ENCODE data around the gene PIM2. TPM values are rescaled to one million over a fixed set of nuclear protein-coding genes. Genes with fewer than 3 reads are reported as not detected.
A peak's percentile ranks its signal among the peaks of the same experiment; 100 is the strongest.
"Not testable (repeated sequence)": the region's sequence is repeated elsewhere in the genome, so short reads cannot be mapped to it uniquely, and the experiment has no call there.

Gene PIM2
- total RNA-seq, 1 experiment from 2014 or later = 4.4 TPM

GRCh38 chrX:48883729-48884128 is 35.1 kb downstream of the PIM2 start:
- TF ChIP-seq EZH2 (IDR thresholded peaks at IDR 0.05; ENCODE audit: low read depth) = no peak
- TF ChIP-seq CTCF (conservative IDR thresholded peaks at IDR 0.05) = no peak
- intact Hi-C loops (cut with micrococcal nuclease; ENCODE audit: unreplicated experiment) = no loop called here
- Histone ChIP-seq H3K4me2 (no peak overlapping the region), H3K9me3 (ENCODE audit: insufficient read depth, low read depth) (no peaks in the 10 kb centered on the region), H3K79me2 (ENCODE audit: low read depth) (no peaks in the 10 kb centered on the region), H2AFZ (no peak overlapping the region), H4K20me1 (ENCODE audit: insufficient read depth) (no peaks in the 10 kb centered on the region), H3F3A (ENCODE audit: insufficient read depth, low read depth) (no peaks in the 10 kb centered on the region), H3K36me3 (ENCODE audit: low read depth) (no peaks in the 10 kb centered on the region), H3K9me2 (ENCODE audit: insufficient read depth) (no peaks in the 10 kb centered on the region), H3K4me3 (no peak overlapping the region), H3K27ac (no peak overlapping the region), H3K27me3 (ENCODE audit: insufficient read depth, low read depth) (no peaks in the 10 kb centered on the region), H3K4me1 (replicated peaks; ENCODE audit: insufficient read depth) (no peaks in the 10 kb centered on the region)
- ChIA-PET POLR2A (ENCODE audit: unreplicated experiment) (no interaction called here), CTCF (no interaction called here)
- BruUV-seq (replicated peaks) = no TSS peak
- no peak for DNase-seq

GRCh38 chrX:48876944-48877343 is 41.9 kb downstream of the PIM2 start:
- H3K36me3 ChIP-seq (ENCODE audit: low read depth); POLR2A ChIA-PET (ENCODE audit: unreplicated experiment); H3K27ac ChIP-seq; CTCF ChIA-PET; intact Hi-C loops (cut with micrococcal nuclease; ENCODE audit: unreplicated experiment); H3K9me2 ChIP-seq (ENCODE audit: insufficient read depth); DNase-seq; H3K4me1 ChIP-seq (replicated peaks; ENCODE audit: insufficient read depth); BruUV-seq (replicated peaks); H4K20me1 ChIP-seq (ENCODE audit: insufficient read depth); H3K4me2 ChIP-seq; H2AFZ ChIP-seq; H3K4me3 ChIP-seq; H3F3A ChIP-seq (ENCODE audit: insufficient read depth, low read depth); H3K79me2 ChIP-seq (ENCODE audit: low read depth); H3K27me3 ChIP-seq (ENCODE audit: insufficient read depth, low read depth); H3K9me3 ChIP-seq (ENCODE audit: insufficient read depth, low read depth): not testable (repeated sequence)

GRCh38 chrX:48872017-48872416 is 46.8 kb downstream of the PIM2 start:
- CTCF ChIA-PET; H3K4me3 ChIP-seq; POLR2A ChIA-PET (ENCODE audit: unreplicated experiment); H3K27ac ChIP-seq; H3K79me2 ChIP-seq (ENCODE audit: low read depth); H3K27me3 ChIP-seq (ENCODE audit: insufficient read depth, low read depth); H3F3A ChIP-seq (ENCODE audit: insufficient read depth, low read depth); H3K4me1 ChIP-seq (replicated peaks; ENCODE audit: insufficient read depth); H3K4me2 ChIP-seq; DNase-seq; BruUV-seq (replicated peaks); H3K9me2 ChIP-seq (ENCODE audit: insufficient read depth); H3K36me3 ChIP-seq (ENCODE audit: low read depth); H3K9me3 ChIP-seq (ENCODE audit: insufficient read depth, low read depth); H2AFZ ChIP-seq; intact Hi-C loops (cut with micrococcal nuclease; ENCODE audit: unreplicated experiment); H4K20me1 ChIP-seq (ENCODE audit: insufficient read depth): not testable (repeated sequence)

- Histone ChIP-seq H3K79me2 (ENCODE audit: low read depth) (no peaks in the 10 kb centered on the region), H3K4me1 (replicated peaks; ENCODE audit: insufficient read depth) (peaks cover 7% of the 10 kb centered on the region; the same call in 1 of the 2 replicates), H3K9me3 (ENCODE audit: insufficient read depth, low read depth) (no peaks in the 10 kb centered on the region), H3K27me3 (ENCODE audit: insufficient read depth, low read depth) (no peaks in the 10 kb centered on the region), H3K4me3 (no peak overlapping the region), H2AFZ (no peak overlapping the region), H4K20me1 (ENCODE audit: insufficient read depth) (no peaks in the 10 kb centered on the region), H3K4me2 (peak overlapping the region; percentile 40), H3F3A (ENCODE audit: insufficient read depth, low read depth) (peaks cover 3% of the 10 kb centered on the region; the same call in 1 of the 2 replicates), H3K27ac (peak overlapping the region; percentile 60), H3K9me2 (ENCODE audit: insufficient read depth) (no peaks in the 10 kb centered on the region), H3K36me3 (ENCODE audit: low read depth) (no peaks in the 10 kb centered on the region)
- POLR2A ChIA-PET (ENCODE audit: unreplicated experiment) = interaction anchor here (0.8 kb wide), 1 partner anchor 327 kb away, joined by 9 read pairs; no protein-coding TSS in a partner anchor
- no TSS peak for BruUV-seq (replicated peaks)
- peak; percentile 37 to 74 for DNase-seq
- no peak for TF ChIP-seq CTCF (conservative IDR thresholded peaks at IDR 0.05)
- TF ChIP-seq EZH2 (IDR thresholded peaks at IDR 0.05; ENCODE audit: low read depth) = no peak
- CTCF ChIA-PET = interaction anchor here (0.7 kb wide), 1 partner anchor 48 kb away, joined by 5 read pairs; no protein-coding TSS in a partner anchor
- intact Hi-C loops (cut with micrococcal nuclease; ENCODE audit: unreplicated experiment) = no loop called here
Measured at GRCh38 chrX:48864210-48864609, 54.6 kb downstream of the PIM2 start.

Other genes starting within 250 kb of the PIM2 start
- gene WAS, start 235.2 kb downstream of the PIM2 start, total RNA-seq (2021) = 0.22 TPM in 1 of 2 replicates, not detected in the other
- gene SUV39H1, start 222.3 kb downstream of the PIM2 start, total RNA-seq (2021) = 10.5 and 11.7 TPM in 2 replicates
- gene GLOD5, start 157.3 kb downstream of the PIM2 start, total RNA-seq (2021) = not detected in 2 replicates
- gene GATA1, start 132.4 kb downstream of the PIM2 start, total RNA-seq (2021) = not detected in 2 replicates
- gene HDAC6, start 117.0 kb downstream of the PIM2 start, total RNA-seq (2021) = 44.2 and 48.5 TPM in 2 replicates
- 0.50 TPM in 1 of 2 replicates, not detected in the other for gene ERAS, start 92.5 kb downstream of the PIM2 start, total RNA-seq (2021)
- gene PCSK1N, start 83.4 kb downstream of the PIM2 start, total RNA-seq (2021) = not detected in 2 replicates
- 44.9 and 54.1 TPM in 2 replicates for gene TIMM17B, start 21.3 kb downstream of the PIM2 start, total RNA-seq (2021)
- 36.4 and 39.4 TPM in 2 replicates for gene PQBP1, start 21.1 kb downstream of the PIM2 start, total RNA-seq (2021)
- gene SLC35A2, start 7.4 kb downstream of the PIM2 start, total RNA-seq (2021) = 24.1 and 29.6 TPM in 2 replicates
- 34.6 and 37.1 TPM in 2 replicates for gene OTUD5, start 38.6 kb upstream of the PIM2 start, total RNA-seq (2021)
- gene KCND1, start 52.8 kb upstream of the PIM2 start, total RNA-seq (2021) = 1.2 and 2.2 TPM in 2 replicates
- gene GRIPAP1, start 83.2 kb upstream of the PIM2 start, total RNA-seq (2021) = 33.6 and 35.2 TPM in 2 replicates
- gene TFE3, start 124.3 kb upstream of the PIM2 start, total RNA-seq (2021) = 27.2 and 33.7 TPM in 2 replicates
- 20.6 and 23.9 TPM in 2 replicates for gene CCDC120, start 140.0 kb upstream of the PIM2 start, total RNA-seq (2021)
- 12.8 and 17.6 TPM in 2 replicates for gene PRAF2, start 155.0 kb upstream of the PIM2 start, total RNA-seq (2021)
- 36.7 and 43.4 TPM in 2 replicates for gene WDR45, start 160.9 kb upstream of the PIM2 start, total RNA-seq (2021)
- gene GPKOW, start 204.7 kb upstream of the PIM2 start, total RNA-seq (2021) = 12.8 and 17.6 TPM in 2 replicates
- 1.8 and 2.0 TPM in 2 replicates for gene MAGIX, start 243.7 kb upstream of the PIM2 start, total RNA-seq (2021)